Natural killer cell (primary cell): ENCODE results near the gene LBX2. TPM values are rescaled to one million over a fixed set of nuclear protein-coding genes. Genes with fewer than 3 reads are reported as not detected.

ENCODE experiments used
- ATAC-seq, 3 donors: fragments of 150-1000 bp in 2 of 3; fragments of 200-7000 bp in 1 of 3; cut with Tn5 transposase; 1 replicate in 1 of 3; 2 replicates in 2 of 3; pipeline ENCODE4 v1.10.0; 2021; ENCODE audit warnings: mild to moderate bottlenecking in 2 of 3, moderate library complexity in 2 of 3
- DNase-seq, 2 donors: peaks; one replicate each; pipeline versions ENCODE4 v3.0.0 to v3.0.0-alpha.2; 2013 to 2021; ENCODE audit warnings: mixed read lengths in 1 of 2
- H3K27ac ChIP-seq: one replicate; pipeline ENCODE4 v1.5.1; 2013; ENCODE audit warnings: mild to moderate bottlenecking, low read length
- H3K27me3 ChIP-seq: one replicate; pipeline ENCODE4 v1.6.1; 2013; ENCODE audit warnings: low read length; ENCODE audit not compliant: control insufficient read depth, insufficient read depth
- H3K36me3 ChIP-seq: one replicate; pipeline ENCODE4 v1.6.1; 2013; ENCODE audit warnings: low read length; ENCODE audit not compliant: control insufficient read depth, insufficient read depth
- H3K4me1 ChIP-seq: one replicate; pipeline ENCODE4 v1.6.1; 2013; ENCODE audit warnings: low read length; ENCODE audit not compliant: control insufficient read depth, insufficient read depth
- H3K4me3 ChIP-seq: one replicate; pipeline ENCODE4 v1.5.1; 2013; ENCODE audit warnings: low read length
- H3K9me3 ChIP-seq: one replicate; pipeline ENCODE4 v1.6.1; 2013; ENCODE audit warnings: low read length; ENCODE audit not compliant: control insufficient read depth, insufficient read depth
- H3K27ac Mint-ChIP-seq, 2 donors: one replicate each; pipeline ENCODE4 v1.8.0; 2022; ENCODE audit warnings: mild to moderate bottlenecking in 2 of 2, mixed read lengths in 2 of 2, moderate library complexity in 1 of 2
- H3K27me3 Mint-ChIP-seq, 2 donors: one replicate each; pipeline ENCODE4 v1.8.0; 2022; ENCODE audit warnings: low read depth in 2 of 2, mixed read lengths in 2 of 2
- H3K36me3 Mint-ChIP-seq: one replicate; pipeline ENCODE4 v1.8.0; 2022; ENCODE audit warnings: mixed read lengths
- H3K4me1 Mint-ChIP-seq, 2 donors: one replicate each; pipeline ENCODE4 v1.8.0; 2022; ENCODE audit warnings: mixed read lengths in 2 of 2
- H3K4me3 Mint-ChIP-seq: one replicate; pipeline ENCODE4 v1.8.0; 2022; ENCODE audit warnings: mild to moderate bottlenecking, moderate library complexity, mixed read lengths
- H3K9me3 Mint-ChIP-seq, 2 donors: one replicate each; pipeline ENCODE4 v1.8.0; 2022; ENCODE audit warnings: mixed read lengths in 2 of 2
- WGBS: methylation state at CpG from one replicate; pipeline ENCODE4 v1.1.7; 2013; ENCODE audit warnings: missing lambda C conversion rate; ENCODE audit not compliant: insufficient coverage; 5-methylcytosine and 5-hydroxymethylcytosine counted together
- intact Hi-C: fragments of 100-400 bp; cut with micrococcal nuclease; formaldehyde crosslinking; loops from one replicate; pipeline ENCODE4 v1.14.2; 2022
- total RNA-seq, 4 donors: library from RNA; stranded (reverse); fragments of 120-200 nt in 1 of 4; gene quantifications; one replicate each; pipeline versions ENCODE4 v1.2.3 to v1.2.4, GENCODE V29; 2013 to 2022
- TF ChIP-seq, protein P1 (sequence below): fragments of 200-600 bp; IDR thresholded peaks from one replicate; pipeline ENCODE4 v1.8.0; 2022; ENCODE audit warnings: antibody characterized with exemption

Gene LBX2
- total RNA-seq, 3 donors from 2014 or later (not counting 1 experiment from before 2014, with no cell fraction given) = 1.7 to 1.9 (median 1.8) TPM

DNA sequence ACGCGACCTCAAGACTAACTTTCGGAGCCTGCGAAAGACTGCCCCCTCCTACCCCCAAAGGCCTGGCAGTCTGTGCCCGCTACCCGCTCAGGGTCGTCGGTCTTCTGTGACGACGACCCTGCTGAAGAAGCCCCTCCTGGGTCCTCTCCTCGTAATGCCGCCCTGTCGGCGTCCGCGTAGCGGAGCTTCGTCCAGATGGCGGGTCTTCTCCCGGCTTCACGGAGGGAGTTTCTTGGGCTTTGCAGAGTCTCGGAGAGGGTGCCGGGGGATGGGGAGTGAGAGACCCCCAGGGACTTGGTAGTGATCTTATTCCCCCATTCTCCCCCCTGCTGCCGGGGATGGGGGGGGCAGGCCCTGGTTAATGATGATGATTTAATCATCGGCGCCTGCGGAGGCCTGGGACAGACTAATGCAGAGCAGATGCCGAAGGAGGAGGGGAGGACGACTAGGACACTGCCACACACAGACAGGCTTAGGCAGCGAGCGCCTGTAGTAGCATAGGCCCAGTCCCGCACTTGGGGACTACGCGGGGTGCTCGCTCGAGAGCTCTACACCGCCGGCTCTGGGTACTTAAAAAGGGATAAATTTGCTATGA is 8.6 kb upstream of the LBX2 start:
- no peaks in the 10 kb centered on the region for H3K9me3 ChIP-seq
- peaks cover 18% of the 10 kb centered on the region for H3K27me3 ChIP-seq
- Mint-ChIP-seq H3K4me3 (peak overlapping the region; percentile 100), H3K4me1 (peaks cover 38 to 52% of the 10 kb centered on the region in 2 donors), H3K27me3 (peaks cover 25 to 35% of the 10 kb centered on the region in 2 donors), H3K27ac (peak overlapping the region; percentile 100), H3K9me3 (no peaks in the 10 kb centered on the region), H3K36me3 (no peaks in the 10 kb centered on the region)
- H3K27ac ChIP-seq = peak overlapping the region; percentile 97
- peak in 1 of 3 donors; percentile 4 for ATAC-seq
- TF ChIP-seq, protein P1, sequence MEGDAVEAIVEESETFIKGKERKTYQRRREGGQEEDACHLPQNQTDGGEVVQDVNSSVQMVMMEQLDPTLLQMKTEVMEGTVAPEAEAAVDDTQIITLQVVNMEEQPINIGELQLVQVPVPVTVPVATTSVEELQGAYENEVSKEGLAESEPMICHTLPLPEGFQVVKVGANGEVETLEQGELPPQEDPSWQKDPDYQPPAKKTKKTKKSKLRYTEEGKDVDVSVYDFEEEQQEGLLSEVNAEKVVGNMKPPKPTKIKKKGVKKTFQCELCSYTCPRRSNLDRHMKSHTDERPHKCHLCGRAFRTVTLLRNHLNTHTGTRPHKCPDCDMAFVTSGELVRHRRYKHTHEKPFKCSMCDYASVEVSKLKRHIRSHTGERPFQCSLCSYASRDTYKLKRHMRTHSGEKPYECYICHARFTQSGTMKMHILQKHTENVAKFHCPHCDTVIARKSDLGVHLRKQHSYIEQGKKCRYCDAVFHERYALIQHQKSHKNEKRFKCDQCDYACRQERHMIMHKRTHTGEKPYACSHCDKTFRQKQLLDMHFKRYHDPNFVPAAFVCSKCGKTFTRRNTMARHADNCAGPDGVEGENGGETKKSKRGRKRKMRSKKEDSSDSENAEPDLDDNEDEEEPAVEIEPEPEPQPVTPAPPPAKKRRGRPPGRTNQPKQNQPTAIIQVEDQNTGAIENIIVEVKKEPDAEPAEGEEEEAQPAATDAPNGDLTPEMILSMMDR = no peak
- H3K36me3 ChIP-seq = peaks cover 7% of the 10 kb centered on the region
- peaks cover 39% of the 10 kb centered on the region for H3K4me1 ChIP-seq
- intact Hi-C loops = loop anchor here (1.0 kb wide), 3 partner anchors 21 to 50 kb away; partner anchors contain the start of genes AUP1, HTRA2, TTC31 and WBP1
- 18% methylated on average over 35 of the region's 38 CpGs for WGBS
- peak in 1 of 2 donors; percentile 47 for DNase-seq
- peak overlapping the region; percentile 86 for H3K4me3 ChIP-seq

DNA sequence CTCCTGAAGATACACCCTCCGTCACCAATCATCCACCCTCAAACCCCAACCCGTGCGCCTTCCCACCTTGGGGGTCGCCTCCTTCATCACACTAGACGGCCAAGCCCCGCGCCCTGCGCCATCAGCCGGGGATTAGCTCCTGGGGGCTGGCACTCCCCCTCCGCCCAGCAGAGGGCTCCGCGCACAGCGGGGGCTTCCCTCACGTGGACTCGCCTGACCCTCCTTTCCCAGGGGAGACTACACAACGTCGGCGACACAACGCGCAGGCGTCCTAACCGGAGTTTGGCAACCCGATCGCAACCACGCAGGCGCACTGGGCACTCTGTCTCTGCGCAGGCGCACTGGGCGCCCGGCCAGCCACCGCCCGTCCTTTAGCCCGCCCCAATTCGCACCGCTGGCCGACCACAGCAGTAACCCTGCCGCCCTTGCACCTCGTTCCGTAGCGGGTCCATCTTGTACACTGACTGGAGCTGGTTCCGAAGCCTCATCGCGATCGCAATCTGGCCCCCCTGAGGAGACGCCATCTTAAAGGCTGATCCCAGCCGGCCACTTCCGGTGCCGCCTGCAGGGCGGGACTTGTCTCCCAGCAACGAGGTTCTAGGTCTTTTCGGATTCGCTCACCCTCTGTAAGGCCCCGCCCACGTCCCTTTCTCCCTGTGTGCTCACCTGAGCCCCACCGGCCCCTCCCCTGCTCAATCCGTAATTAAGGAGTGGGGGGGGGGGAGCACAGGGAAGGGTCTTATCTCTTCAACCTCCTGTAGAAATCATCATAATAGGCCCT is 7.9 kb upstream of the LBX2 start, which contains the start of gene PCGF1:
TSS of gene PCGF1 (minus strand) at position 551 of the 781 bp plus-strand sequence. CDS start at position 524, 27 bp downstream.
- ATAC-seq (peak; percentile 88 to 97 (median 91)), DNase-seq (peak; percentile 99)
- Mint-ChIP-seq H3K9me3 (no peaks in the 10 kb centered on the region), H3K27me3 (peaks cover 19 to 28% of the 10 kb centered on the region in 2 donors), H3K27ac (peak within 1 kb of the TSS; percentile 100), H3K4me1 (peaks cover 38 to 59% of the 10 kb centered on the region in 2 donors), H3K4me3 (peak within 1 kb of the TSS; percentile 100), H3K36me3 (no peaks in the 10 kb centered on the region)
- intact Hi-C loops = loop anchor here (1.0 kb wide), 3 partner anchors 22 to 49 kb away; partner anchors contain the start of genes AUP1, HTRA2, TTC31 and WBP1
- peaks cover 7% of the 10 kb centered on the region for H3K36me3 ChIP-seq
- peak within 1 kb of the TSS; percentile 86 for H3K4me3 ChIP-seq
- no peaks in the 10 kb centered on the region for H3K9me3 ChIP-seq
- TF ChIP-seq, protein P1 = no peak
- H3K27me3 ChIP-seq = peaks cover 12% of the 10 kb centered on the region
- WGBS = 1% methylated on average over 52 of the region's 56 CpGs
- peak within 1 kb of the TSS; percentile 97 for H3K27ac ChIP-seq
- H3K4me1 ChIP-seq = peaks cover 46% of the 10 kb centered on the region

DNA sequence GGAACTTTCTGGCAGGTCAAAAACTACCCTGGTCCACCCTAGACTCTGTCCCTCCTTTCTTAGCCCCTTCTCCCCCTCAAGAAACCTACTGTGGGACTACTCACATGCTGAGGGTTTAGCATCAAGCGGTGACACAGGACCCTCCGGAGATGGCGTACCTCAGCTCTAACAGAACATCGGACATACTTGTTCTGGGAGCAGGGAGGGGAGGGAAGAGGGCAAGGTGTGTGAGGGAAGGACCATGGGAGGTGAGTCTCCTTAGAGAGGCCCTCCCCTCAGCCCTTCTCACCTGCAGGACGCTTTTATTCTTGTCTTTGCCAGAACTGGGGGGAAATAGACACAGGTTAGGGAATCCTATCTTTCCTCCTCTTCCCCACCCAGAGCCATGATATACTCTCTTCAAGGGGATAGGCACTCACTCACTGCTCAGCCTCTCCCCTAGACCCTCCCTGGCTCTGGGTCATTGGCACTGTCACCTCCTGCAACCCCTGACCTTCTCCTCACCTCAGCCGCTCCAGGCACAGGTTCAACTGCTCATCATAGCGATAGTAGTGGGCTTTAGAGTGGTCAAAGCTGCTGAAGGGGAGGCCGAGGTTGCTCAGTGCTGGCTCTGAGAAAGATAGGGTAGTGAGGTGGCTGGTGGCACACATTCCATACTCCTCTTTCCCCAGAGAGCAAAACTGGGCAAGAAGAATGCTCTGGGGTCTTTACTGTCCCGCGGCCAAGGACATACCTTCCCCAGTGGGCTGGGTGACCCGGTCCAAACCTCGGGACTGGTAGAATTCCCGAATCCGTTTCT is 6.2 kb upstream of the LBX2 start:
- Mint-ChIP-seq H3K27ac (peak overlapping the region in 1 of 2 donors; percentile 90), H3K9me3 (no peaks in the 10 kb centered on the region), H3K36me3 (no peaks in the 10 kb centered on the region), H3K4me3 (peak overlapping the region; percentile 80), H3K4me1 (peaks cover 46 to 69% of the 10 kb centered on the region in 2 donors), H3K27me3 (peaks cover 5 to 14% of the 10 kb centered on the region in 2 donors)
- DNase-seq (no peak), ATAC-seq (no peak)
- no peaks in the 10 kb centered on the region for H3K9me3 ChIP-seq
- no peak overlapping the region for H3K27ac ChIP-seq
- H3K4me3 ChIP-seq = no peak overlapping the region
- TF ChIP-seq, protein P1 = no peak
- peaks cover 7% of the 10 kb centered on the region for H3K36me3 ChIP-seq
- H3K27me3 ChIP-seq = peaks cover 4% of the 10 kb centered on the region
- peaks cover 52% of the 10 kb centered on the region for H3K4me1 ChIP-seq
- intact Hi-C loops = no loop called here
- WGBS = 98% methylated on average over 11 of the region's 14 CpGs
